ENCODE data around the gene HTR1B.

HTR1B gene

GRCh38 chr6:77454386-77454785 is 8.9 kb downstream of the HTR1B start:
- no peak for DNase-seq

GRCh38 chr6:77451466-77451865 is 11.8 kb downstream of the HTR1B start:
- DNase-seq, result no peak

GRCh38 chr6:77450924-77451323 is 12.4 kb downstream of the HTR1B start:
- DNase-seq, result no peak

DNA sequence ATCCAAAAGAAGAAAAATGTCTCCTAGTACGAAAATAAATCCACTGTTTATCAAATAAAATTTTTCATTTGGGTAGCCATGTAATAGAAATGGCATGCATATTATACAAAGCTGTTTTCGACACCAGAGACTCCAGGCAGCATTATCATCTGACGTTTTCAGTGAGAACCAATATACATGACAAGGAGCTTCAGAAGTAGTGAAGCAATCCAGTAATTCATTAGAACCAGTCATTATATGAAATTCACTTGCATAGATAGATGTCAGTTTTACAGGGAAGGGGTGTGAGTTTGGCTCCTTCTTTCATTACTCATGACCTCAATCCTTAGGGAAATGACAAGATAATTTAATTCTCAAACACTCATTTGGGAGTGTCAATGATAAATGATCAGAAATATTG is 14.7 kb downstream of the HTR1B start:
- DNase-seq, result no peak

- DNase-seq, result no peak
Measured at GRCh38 chr6:77447254-77447653, 16.0 kb downstream of the HTR1B start.

GRCh38 chr6:77446249-77446648 is 17.0 kb downstream of the HTR1B start:
- DNase-seq, result no peak

- DNase-seq, result no peak
Measured at GRCh38 chr6:77445214-77445613, 18.1 kb downstream of the HTR1B start.

DNA sequence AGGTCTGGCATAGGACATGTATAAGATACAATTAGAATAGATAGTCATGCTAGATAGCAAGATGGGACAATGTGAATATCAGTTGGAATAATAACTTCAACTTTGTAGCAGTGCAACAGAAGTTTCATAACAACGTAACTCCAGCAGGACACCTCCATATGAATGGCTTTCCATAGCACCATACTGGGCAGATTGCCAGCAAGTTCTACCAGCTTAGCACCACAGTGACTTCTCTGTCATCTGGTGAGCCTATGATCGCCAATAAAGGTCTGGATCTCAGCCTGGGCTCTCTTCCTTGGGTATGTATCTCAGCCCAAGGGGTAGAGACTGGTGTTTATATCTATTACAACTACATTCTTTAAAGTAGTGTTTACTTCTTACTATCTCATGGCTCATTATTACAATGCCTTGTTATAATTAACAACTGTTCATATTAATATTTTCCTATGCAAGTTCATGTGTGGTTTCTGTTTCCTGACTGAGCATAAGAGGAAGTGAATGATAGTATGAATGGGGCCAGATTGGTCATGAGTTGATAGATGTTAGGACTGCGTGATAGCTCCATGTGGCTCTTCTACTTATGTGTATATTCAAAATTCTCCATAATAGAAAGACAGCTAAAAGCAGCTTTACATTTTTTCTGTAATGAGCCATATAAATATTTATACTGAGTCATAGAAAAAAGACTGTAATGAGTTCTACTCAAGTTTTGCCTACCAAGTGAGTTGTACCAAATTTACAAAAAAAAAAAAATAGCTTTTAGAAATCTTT is 22.9 kb downstream of the HTR1B start:
- no peak for DNase-seq

DNA sequence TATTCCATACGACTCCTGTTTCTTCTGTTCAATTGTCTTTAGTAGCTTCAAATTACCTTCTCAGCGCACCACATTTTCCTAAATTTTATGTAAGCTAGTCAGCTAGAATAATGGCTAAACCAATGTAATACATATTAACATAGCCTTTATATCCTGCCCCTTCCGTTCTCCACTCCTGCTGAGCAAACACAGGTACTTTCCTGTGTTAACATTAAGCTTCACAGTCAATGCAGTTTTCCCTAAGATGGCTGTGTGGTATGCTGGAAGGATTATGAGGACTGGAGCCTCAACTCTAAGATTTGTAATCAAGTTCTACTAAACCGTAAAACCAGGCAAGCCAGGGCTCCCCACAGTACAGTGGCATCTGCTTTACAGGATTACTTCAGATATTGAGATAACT is 29.4 kb downstream of the HTR1B start:
- DNase-seq, result no peak

DNA sequence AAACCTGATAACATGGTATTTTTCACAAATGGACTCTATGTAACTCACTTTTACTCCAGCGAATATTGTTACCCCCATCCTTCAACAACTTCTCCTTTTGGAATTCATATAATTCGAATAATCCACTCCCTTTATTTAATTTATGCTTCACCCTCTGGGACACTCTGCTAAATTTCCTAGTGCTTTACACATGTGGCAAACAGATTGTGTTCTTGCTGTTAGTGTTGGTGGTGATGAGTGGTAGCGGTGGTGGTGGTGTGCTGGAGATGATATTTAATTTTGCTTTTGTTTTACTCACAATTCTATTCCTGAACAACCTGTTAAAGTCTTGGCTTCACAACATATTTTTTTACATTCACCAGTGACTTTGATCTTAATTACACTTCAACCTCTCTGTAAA is 32.8 kb downstream of the HTR1B start:
- no peak for DNase-seq

- DNase-seq, result no peak
Measured at GRCh38 chr6:77425671-77426070, 37.6 kb downstream of the HTR1B start.

- no peak for DNase-seq
Measured at GRCh38 chr6:77425216-77425615, 38.1 kb downstream of the HTR1B start.

DNA sequence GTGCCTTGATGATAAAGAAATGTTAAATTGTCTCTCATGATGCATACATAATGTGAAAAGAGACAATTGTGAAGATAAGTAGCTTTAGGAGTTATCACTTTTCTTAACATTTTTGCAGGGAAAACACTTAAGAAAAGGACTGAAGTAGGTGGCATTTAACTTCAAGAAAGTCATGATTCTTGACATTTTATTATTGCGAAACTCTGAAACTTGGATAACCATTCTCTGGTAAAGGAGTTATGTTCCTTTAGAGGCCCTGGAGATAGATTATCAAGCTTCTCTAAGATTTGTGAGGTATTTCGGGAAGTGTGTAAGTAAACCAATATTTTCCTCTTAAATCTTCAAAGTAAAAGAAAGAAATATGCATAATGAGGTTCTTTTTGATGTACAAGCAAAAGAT is 38.5 kb downstream of the HTR1B start:
- DNase-seq, result no peak

DNA sequence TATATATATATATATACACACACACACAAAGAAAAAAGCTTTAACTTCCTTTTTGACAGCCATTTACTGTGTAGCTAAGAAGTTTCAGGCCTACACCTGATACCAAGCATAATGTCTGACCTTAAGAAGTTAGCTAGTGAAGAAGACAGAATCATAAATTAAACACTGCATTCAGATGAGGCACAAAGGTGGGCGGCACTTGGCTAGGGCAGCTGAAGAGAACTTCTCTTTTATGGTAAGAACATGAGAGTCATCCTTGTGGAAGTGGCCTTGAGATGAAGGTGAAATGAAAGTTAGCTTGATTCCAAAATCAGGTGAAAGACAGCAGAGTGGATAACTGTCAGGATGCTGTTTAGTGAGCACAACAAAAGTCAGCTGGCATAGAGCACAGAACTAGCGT is 46.5 kb downstream of the HTR1B start:
- no peak for DNase-seq

GRCh38 chr6:77415706-77416105 is 47.6 kb downstream of the HTR1B start:
- no peak for DNase-seq

Measured in CD4-positive, alpha-beta T cell treated with Interleukin-10 for 1 hour (primary cell).